Tibial nerve (tissue), 4 donors: Measurements from ENCODE around the gene C2orf92.

Experiments
- CTCF ChIP-seq, 5 experiments: fragments of 200-600 bp in 3 of 5; fragments of 450-650 bp in 2 of 5; sonication (generic) in 3 of 5; IDR thresholded peaks; one replicate each; pipeline ENCODE4 v1.5.1; 2016 to 2019; ENCODE audit warnings: antibody characterized with exemption in 5 of 5, mild to moderate bottlenecking in 3 of 5, moderate library complexity in 2 of 5
- EP300 ChIP-seq, 2 donors: sonication (generic); formaldehyde crosslinking; IDR thresholded peaks; one replicate each; pipeline ENCODE4 v1.6.1; 2017; ENCODE audit warnings: antibody characterized with exemption in 2 of 2, mild to moderate bottlenecking in 1 of 2
- POLR2A ChIP-seq, 2 donors: fragments of 450-650 bp; IDR thresholded peaks; one replicate each; pipeline ENCODE4 v1.6.1; 2017; ENCODE audit warnings: antibody characterized with exemption in 2 of 2, mild to moderate bottlenecking in 2 of 2, moderate library complexity in 2 of 2

- no peak for TF ChIP-seq POLR2A (IDR thresholded peaks at IDR 0.05)
- no peak for TF ChIP-seq CTCF (IDR thresholded peaks at IDR 0.05)
- no peak for TF ChIP-seq EP300 (IDR thresholded peaks at IDR 0.05)
Measured at GRCh38 chr2:97670471-97670870, 958 bp downstream of the C2orf92 start.
